ENCODE measurements around the gene SLC41A3. TPM values are rescaled to one million over a fixed set of nuclear protein-coding genes. Genes with fewer than 3 reads are reported as not detected.

SLC41A3 gene
- total RNA-seq, 1 experiment from 2014 or later = 35.5 TPM

- Histone ChIP-seq H3K4me2 (ENCODE audit: insufficient read depth, insufficient read length, low read length) (no peak overlapping the region), H4K8ac (replicated peaks; ENCODE audit: insufficient read length, low read depth, low read length) (no peak overlapping the region), H3K79me1 (ENCODE audit: insufficient read depth, low read depth, low read length, poor library complexity, severe bottlenecking) (no peaks in the 10 kb centered on the region), H2BK120ac (ENCODE audit: low read depth, low read length, poor library complexity, severe bottlenecking) (no peak overlapping the region), H3K4ac (ENCODE audit: low read depth, low read length) (no peak overlapping the region), H3K23ac (ENCODE audit: insufficient read length, low read depth, low read length) (no peak overlapping the region), H3K14ac (ENCODE audit: insufficient read depth, low read length) (no peak overlapping the region), H3T11ph (ENCODE audit: low read length) (no peak overlapping the region), H3K4me1 (ENCODE audit: insufficient read depth, low read length) (no peaks in the 10 kb centered on the region), H4K5ac (ENCODE audit: insufficient read length, low read depth, low read length) (no peak overlapping the region), H3K56ac (ENCODE audit: insufficient read length, low read depth, low read length) (no peak overlapping the region), H2BK12ac (ENCODE audit: insufficient read length, low read depth, low read length) (no peak overlapping the region), H2AK5ac (ENCODE audit: insufficient read length, low read length) (no peak overlapping the region), H3K18ac (ENCODE audit: insufficient read length, low read depth, low read length) (no peak overlapping the region), H2BK15ac (ENCODE audit: low read depth, low read length) (no peak overlapping the region), H3K27ac (ENCODE audit: insufficient read length, low read depth, low read length) (no peak overlapping the region), H3K79me2 (ENCODE audit: insufficient read depth, low read length) (no peaks in the 10 kb centered on the region), H3K9ac (ENCODE audit: extremely low read depth, insufficient read length, low read length) (no peak overlapping the region), H2BK20ac (ENCODE audit: low read depth, low read length, poor library complexity, severe bottlenecking) (no peak overlapping the region), H3K23me2 (ENCODE audit: insufficient read length, low read depth, low read length, poor library complexity, severe bottlenecking) (no peaks in the 10 kb centered on the region), H2AFZ (ENCODE audit: low read length) (no peak overlapping the region), H3K27me3 (ENCODE audit: insufficient read depth, low read length) (no peaks in the 10 kb centered on the region), H4K20me1 (ENCODE audit: control insufficient read depth, insufficient read depth, insufficient read length) (no peaks in the 10 kb centered on the region), H3K9me3 (ENCODE audit: control insufficient read depth, low read depth, low read length) (no peaks in the 10 kb centered on the region), H4K91ac (ENCODE audit: insufficient read length, low read depth, low read length) (no peak overlapping the region), H2BK5ac (ENCODE audit: insufficient read length, low read length) (no peak overlapping the region)
- Mint-ChIP-seq H3K4me1 (0 out of 4 replicates have a peak, but pooled peaks cover 0 to 3% of the 10 kb centered on the region in 2 experiments), H3K27ac (no peak overlapping the region; a peak in 2 of 7 replicates), H3K9me3 (peaks cover 0 to under 1% of the 10 kb centered on the region in 2 experiments; a peak in 1 of 5 replicates), H3K27me3 (ENCODE audit: low read depth) (no peaks in the 10 kb centered on the region; the same call in 1 of the 2 replicates), H3K36me3 (ENCODE audit: insufficient read depth in 1 of 3, low read depth in 3 of 3) (no peaks in the 10 kb centered on the region; a peak in 1 of 7 replicates), H3K4me3 (no peak overlapping the region; a peak in 1 of 5 replicates)
- no CpG with 5 or more reads among the region's 22 CpGs for WGBS (ENCODE audit: extremely low coverage, insufficient read length, low lambda C conversion rate)
- TF ChIP-seq CTCF (conservative IDR thresholded peaks at IDR 0.05) = peak; percentile 65
- DNase-seq = peak; percentile 58
These were observed 19.4 kb upstream of the SLC41A3 start for GRCh38 chr3:126103121-126104027.
